ENCODE results near the gene GALNT2. TPM values are rescaled to one million over a fixed set of nuclear protein-coding genes. Genes with fewer than 3 reads are reported as not detected.

Gene GALNT2
- total and polyA plus RNA-seq, 9 of the 15 experiments (the other 6 are each of a cell fraction or from before 2014, with no cell fraction given) = 1.6 to 106 (median 51.9) TPM

DNA sequence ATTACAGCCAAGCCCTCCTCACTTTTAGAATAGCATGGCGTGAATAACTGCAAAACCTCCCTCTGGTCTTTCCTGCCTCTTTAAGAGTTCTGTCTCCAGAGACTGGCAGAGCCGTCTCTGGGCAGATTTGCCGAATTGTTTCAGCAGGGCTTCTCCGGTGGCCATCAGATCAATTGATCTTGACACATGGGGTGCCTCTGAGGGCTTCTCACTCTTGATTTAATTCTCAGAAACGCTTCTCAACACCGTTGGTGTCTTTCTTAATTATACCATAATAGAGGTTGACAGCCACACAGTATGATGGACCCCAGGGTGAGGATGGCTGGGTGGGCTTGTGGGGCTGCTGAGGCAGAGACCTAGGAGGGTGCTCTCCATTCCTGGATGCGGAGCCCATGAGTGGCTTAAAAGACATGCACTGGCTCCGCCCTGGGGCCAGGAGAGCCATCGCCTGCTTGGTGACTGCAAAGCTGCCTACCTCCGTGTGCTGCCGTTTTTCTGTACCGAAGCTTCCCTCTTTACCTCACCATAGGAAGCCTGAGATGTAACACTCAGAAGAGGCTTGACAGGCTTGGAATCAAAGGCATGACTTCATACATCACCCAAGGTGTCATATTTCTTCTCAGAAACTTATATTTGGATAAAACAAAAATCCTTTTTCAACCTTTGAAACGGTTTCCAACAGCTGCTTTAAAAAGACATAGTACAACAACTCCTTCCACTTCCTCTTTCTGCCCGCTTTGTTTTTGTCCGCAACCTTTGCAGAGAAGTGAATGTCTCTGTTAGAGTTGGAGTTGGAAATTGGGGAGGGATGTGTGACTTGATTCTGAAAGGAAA lies 82.9 kb downstream of the GALNT2 start (continued):
- TF ChIP-seq, protein P1, sequence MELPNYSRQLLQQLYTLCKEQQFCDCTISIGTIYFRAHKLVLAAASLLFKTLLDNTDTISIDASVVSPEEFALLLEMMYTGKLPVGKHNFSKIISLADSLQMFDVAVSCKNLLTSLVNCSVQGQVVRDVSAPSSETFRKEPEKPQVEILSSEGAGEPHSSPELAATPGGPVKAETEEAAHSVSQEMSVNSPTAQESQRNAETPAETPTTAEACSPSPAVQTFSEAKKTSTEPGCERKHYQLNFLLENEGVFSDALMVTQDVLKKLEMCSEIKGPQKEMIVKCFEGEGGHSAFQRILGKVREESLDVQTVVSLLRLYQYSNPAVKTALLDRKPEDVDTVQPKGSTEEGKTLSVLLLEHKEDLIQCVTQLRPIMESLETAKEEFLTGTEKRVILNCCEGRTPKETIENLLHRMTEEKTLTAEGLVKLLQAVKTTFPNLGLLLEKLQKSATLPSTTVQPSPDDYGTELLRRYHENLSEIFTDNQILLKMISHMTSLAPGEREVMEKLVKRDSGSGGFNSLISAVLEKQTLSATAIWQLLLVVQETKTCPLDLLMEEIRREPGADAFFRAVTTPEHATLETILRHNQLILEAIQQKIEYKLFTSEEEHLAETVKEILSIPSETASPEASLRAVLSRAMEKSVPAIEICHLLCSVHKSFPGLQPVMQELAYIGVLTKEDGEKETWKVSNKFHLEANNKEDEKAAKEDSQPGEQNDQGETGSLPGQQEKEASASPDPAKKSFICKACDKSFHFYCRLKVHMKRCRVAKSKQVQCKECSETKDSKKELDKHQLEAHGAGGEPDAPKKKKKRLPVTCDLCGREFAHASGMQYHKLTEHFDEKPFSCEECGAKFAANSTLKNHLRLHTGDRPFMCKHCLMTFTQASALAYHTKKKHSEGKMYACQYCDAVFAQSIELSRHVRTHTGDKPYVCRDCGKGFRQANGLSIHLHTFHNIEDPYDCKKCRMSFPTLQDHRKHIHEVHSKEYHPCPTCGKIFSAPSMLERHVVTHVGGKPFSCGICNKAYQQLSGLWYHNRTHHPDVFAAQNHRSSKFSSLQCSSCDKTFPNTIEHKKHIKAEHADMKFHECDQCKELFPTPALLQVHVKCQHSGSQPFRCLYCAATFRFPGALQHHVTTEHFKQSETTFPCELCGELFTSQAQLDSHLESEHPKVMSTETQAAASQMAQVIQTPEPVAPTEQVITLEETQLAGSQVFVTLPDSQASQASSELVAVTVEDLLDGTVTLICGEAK (IDR thresholded peaks at IDR 0.05) = peak; percentile 43; the same call in 1 of the 2 replicates
- TF ChIP-seq, protein P1 (CRISPR knock-in tag; IDR thresholded peaks at IDR 0.05) = no peak
- TF ChIP-seq GABPB1 (CRISPR knock-in tag; IDR thresholded peaks at IDR 0.05) (0 out of 2 replicates have a peak, but pooled peaks have one; percentile 32), DACH1 (IDR thresholded peaks at IDR 0.05; ENCODE audit: partially characterized antibody) (no peak), ESRRA (IDR thresholded peaks at IDR 0.05; ENCODE audit: borderline replicate concordance, low read depth) (no peak), ZNF253 (CRISPR knock-in tag; conservative IDR thresholded peaks at IDR 0.05) (no peak), ASH1L (IDR thresholded peaks at IDR 0.05; ENCODE audit: borderline replicate concordance, low read depth, partially characterized antibody) (no peak)
- TF ChIP-seq, protein P2, sequence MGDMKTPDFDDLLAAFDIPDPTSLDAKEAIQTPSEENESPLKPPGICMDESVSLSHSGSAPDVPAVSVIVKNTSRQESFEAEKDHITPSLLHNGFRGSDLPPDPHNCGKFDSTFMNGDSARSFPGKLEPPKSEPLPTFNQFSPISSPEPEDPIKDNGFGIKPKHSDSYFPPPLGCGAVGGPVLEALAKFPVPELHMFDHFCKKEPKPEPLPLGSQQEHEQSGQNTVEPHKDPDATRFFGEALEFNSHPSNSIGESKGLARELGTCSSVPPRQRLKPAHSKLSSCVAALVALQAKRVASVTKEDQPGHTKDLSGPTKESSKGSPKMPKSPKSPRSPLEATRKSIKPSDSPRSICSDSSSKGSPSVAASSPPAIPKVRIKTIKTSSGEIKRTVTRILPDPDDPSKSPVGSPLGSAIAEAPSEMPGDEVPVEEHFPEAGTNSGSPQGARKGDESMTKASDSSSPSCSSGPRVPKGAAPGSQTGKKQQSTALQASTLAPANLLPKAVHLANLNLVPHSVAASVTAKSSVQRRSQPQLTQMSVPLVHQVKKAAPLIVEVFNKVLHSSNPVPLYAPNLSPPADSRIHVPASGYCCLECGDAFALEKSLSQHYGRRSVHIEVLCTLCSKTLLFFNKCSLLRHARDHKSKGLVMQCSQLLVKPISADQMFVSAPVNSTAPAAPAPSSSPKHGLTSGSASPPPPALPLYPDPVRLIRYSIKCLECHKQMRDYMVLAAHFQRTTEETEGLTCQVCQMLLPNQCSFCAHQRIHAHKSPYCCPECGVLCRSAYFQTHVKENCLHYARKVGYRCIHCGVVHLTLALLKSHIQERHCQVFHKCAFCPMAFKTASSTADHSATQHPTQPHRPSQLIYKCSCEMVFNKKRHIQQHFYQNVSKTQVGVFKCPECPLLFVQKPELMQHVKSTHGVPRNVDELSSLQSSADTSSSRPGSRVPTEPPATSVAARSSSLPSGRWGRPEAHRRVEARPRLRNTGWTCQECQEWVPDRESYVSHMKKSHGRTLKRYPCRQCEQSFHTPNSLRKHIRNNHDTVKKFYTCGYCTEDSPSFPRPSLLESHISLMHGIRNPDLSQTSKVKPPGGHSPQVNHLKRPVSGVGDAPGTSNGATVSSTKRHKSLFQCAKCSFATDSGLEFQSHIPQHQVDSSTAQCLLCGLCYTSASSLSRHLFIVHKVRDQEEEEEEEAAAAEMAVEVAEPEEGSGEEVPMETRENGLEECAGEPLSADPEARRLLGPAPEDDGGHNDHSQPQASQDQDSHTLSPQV (IDR thresholded peaks at IDR 0.05) = peak; percentile 56; the same call in 1 of the 2 replicates
- TF ChIP-seq, protein P3, sequence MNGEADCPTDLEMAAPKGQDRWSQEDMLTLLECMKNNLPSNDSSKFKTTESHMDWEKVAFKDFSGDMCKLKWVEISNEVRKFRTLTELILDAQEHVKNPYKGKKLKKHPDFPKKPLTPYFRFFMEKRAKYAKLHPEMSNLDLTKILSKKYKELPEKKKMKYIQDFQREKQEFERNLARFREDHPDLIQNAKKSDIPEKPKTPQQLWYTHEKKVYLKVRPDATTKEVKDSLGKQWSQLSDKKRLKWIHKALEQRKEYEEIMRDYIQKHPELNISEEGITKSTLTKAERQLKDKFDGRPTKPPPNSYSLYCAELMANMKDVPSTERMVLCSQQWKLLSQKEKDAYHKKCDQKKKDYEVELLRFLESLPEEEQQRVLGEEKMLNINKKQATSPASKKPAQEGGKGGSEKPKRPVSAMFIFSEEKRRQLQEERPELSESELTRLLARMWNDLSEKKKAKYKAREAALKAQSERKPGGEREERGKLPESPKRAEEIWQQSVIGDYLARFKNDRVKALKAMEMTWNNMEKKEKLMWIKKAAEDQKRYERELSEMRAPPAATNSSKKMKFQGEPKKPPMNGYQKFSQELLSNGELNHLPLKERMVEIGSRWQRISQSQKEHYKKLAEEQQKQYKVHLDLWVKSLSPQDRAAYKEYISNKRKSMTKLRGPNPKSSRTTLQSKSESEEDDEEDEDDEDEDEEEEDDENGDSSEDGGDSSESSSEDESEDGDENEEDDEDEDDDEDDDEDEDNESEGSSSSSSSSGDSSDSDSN (IDR thresholded peaks at IDR 0.05; ENCODE audit: borderline replicate concordance in 1 of 2, low read depth in 2 of 2, low read length in 2 of 2) = peak; percentile 24 to 45; a peak in 2 of 4 replicates

All from K562 (cell line).